ENCODE results near the gene ILK. TPM values are rescaled to one million over a fixed set of nuclear protein-coding genes. Genes with fewer than 3 reads are reported as not detected.

The ILK gene
- polyA plus RNA-seq, 1 experiment: 654 TPM

DNA sequence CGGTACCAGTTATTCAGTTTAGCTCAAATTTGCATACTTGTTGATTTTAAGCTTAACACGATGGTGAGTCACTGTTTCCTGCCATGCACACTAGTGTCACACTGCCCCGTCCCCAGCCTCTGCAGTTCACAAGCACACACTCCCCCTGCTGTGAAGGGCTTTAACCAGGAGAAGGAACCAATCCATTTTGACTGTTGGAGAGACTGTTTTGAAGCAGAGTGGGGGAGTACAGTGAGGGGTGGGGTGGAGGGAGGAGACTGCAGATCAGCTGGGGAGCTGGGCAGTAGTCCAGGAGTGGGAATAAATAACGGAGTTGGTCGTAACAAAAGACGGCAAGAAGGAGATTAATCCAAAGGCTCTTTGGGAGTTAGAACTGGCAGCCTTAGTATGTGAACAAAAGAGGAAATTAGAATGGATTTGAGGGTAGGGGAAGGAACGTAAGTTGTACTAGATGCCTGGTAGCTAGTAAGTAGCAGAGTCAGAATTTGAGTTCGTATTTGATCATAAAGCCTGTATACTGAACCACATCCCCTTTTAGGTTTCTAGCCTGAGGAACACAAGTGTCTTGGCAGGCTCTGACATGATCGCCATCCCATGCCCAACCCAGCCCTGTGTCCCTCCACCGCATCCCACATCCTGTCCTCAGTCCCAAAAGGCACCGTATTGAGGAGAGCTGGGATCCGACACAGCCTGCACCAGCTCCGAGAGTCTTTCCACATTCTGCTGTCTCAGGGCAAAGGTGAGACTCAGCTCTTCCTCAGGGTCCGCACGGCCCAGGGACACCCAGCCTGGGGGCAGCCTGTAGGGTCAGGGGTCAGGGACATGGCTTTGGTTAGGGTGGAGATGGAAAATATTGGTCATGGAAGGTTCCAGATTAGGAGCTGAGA is 14.8 kb downstream of the ILK start:
- peaks cover 12% of the 10 kb centered on the region for H3K36me3 ChIP-seq (ENCODE audit: control insufficient read depth, insufficient read depth, low read length)
- H3K27me3 ChIP-seq (ENCODE audit: control insufficient read depth, insufficient read depth, low read length): no peaks in the 10 kb centered on the region
- DNase-seq (ENCODE audit: low read depth): no peak
- ChIA-PET CTCF (interaction anchor here (0.7 to 2.2 kb wide), 17 partner anchors 11 to 239 kb away, joined by 3 to 14 read pairs (median 4); partner anchors contain the start of genes MRPL17 and TRIM3), POLR2A (interaction anchor here (0.6 to 1.3 kb wide), 4 partner anchors 10 to 70 kb away, joined by 3 to 4 read pairs (median 4); no protein-coding TSS in a partner anchor)
- TF ChIP-seq, protein P1, sequence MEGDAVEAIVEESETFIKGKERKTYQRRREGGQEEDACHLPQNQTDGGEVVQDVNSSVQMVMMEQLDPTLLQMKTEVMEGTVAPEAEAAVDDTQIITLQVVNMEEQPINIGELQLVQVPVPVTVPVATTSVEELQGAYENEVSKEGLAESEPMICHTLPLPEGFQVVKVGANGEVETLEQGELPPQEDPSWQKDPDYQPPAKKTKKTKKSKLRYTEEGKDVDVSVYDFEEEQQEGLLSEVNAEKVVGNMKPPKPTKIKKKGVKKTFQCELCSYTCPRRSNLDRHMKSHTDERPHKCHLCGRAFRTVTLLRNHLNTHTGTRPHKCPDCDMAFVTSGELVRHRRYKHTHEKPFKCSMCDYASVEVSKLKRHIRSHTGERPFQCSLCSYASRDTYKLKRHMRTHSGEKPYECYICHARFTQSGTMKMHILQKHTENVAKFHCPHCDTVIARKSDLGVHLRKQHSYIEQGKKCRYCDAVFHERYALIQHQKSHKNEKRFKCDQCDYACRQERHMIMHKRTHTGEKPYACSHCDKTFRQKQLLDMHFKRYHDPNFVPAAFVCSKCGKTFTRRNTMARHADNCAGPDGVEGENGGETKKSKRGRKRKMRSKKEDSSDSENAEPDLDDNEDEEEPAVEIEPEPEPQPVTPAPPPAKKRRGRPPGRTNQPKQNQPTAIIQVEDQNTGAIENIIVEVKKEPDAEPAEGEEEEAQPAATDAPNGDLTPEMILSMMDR (IDR thresholded peaks at IDR 0.05; ENCODE audit: insufficient read depth, low read depth, low read length): 0 out of 2 replicates have a peak, but pooled peaks have one; percentile 17
- peak overlapping the region; percentile 77 for H3K4me3 ChIP-seq (ENCODE audit: low read depth, low read length)

DNA sequence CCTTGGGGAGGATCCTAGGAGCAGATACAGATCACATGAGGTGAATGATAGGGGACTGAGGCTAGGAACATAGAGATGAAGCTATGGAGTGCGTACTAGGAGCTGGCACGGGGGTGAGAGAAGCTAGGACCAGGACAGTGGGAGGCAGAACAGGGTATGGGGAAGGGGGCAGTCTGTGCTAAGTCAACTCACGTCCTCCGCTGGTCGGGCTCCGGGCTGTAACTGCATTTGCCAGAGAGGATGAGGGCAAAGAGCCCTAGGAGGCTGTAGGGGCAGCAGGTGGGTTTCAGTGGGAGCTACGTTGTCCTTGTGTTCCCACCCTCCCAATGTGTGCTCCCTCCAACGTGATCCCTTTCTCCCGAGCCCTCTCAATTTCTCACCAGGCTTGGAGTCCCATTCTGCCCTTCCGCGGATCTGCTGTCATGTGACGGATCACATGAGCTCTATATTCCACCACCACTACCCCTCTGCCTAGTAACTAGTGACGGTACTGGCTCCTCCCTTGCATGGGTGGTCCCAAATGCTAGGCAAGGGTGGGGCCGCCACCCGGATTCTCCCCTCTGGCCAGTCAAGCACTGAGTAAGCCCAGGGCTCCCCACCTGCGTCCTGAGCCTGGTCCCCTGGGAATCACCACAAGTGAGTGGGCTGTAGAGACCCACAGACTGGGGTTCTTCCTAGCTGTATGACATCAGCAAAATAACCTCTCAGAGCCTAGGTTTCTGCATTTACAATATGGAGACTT is 15.6 kb downstream of the ILK start, which contains the start of gene TPP1:
TSS of gene TPP1 (minus strand) at position 419 of the 742 bp plus-strand sequence. CDS start at position 397, 22 bp downstream.
- Histone ChIP-seq H3K36me3 (ENCODE audit: control insufficient read depth, insufficient read depth, low read length) (peaks cover 12% of the 10 kb centered on the region), H3K4me3 (ENCODE audit: low read depth, low read length) (peak within 1 kb of the TSS; percentile 77), H3K27me3 (ENCODE audit: control insufficient read depth, insufficient read depth, low read length) (no peaks in the 10 kb centered on the region)
- ChIA-PET POLR2A (interaction anchor here (0.5 to 1.3 kb wide), 3 partner anchors 11 to 28 kb away, joined by 3 to 4 read pairs (median 4); no protein-coding TSS in a partner anchor), CTCF (interaction anchor here (0.6 to 2.2 kb wide), 18 partner anchors 12 to 240 kb away, joined by 3 to 14 read pairs (median 4); partner anchors contain the start of genes MRPL17 and TRIM3)
- TF ChIP-seq, protein P1 (IDR thresholded peaks at IDR 0.05; ENCODE audit: insufficient read depth, low read depth, low read length): no peak
- peak; percentile 77 for DNase-seq (ENCODE audit: low read depth)

DNA sequence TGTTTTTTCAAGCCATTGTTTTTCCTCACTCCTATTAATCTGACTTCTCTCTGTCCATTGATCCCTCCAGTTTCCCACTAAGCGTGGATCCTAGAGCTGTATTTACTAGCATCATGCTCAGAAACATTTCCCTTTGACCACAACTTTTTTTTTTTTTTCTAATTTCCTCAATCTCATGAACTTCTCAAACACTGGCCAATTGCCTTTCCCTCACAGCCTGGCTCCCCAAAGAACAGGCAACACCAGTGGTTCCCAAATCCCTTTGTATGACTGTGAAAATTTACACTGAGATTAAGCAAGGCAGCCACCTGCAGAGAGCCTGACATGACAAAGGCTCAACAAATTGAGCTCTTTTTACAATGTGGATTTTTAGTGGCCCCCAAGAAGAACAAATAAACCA is 17.1 kb downstream of the ILK start:
- TF ChIP-seq, protein P1 (IDR thresholded peaks at IDR 0.05; ENCODE audit: insufficient read depth, low read depth, low read length): no peak
- Histone ChIP-seq H3K4me3 (ENCODE audit: low read depth, low read length) (no peak overlapping the region), H3K36me3 (ENCODE audit: control insufficient read depth, insufficient read depth, low read length) (peaks cover 6% of the 10 kb centered on the region), H3K27me3 (ENCODE audit: control insufficient read depth, insufficient read depth, low read length) (no peaks in the 10 kb centered on the region)
- CTCF ChIA-PET: interaction anchor here (1.0 to 2.2 kb wide), 3 partner anchors 11 to 62 kb away, joined by 3 to 8 read pairs (median 3); partner anchors contain the start of gene MRPL17
- no peak for DNase-seq (ENCODE audit: low read depth)
- POLR2A ChIA-PET: no interaction called here

DNA sequence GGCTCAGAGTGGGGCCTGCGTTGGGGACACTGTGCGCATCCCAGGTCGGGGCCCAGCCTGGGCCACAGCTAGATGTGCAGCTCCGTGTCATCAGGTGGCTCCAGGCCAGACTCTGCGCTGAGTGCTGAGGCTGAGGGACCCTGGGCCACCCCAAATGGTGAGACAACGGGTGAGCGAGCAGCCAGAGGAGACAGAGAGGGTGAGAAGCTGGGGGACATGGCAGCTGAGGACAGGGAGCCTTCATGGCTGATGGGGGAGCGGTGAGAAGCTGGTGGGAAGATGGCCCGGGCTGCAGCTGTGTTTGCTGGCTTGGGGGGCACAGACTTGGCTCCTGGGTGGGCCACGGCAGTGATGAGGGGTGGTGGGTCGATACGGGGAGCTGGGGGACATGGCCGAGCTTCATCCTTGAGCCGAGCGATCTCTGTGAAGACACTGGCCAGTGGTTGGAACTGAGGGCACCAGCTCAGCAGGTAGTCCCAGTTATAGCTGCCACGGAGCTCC is 18.2 kb downstream of the ILK start:
- H3K4me3 ChIP-seq (ENCODE audit: low read depth, low read length): no peak overlapping the region
- H3K36me3 ChIP-seq (ENCODE audit: control insufficient read depth, insufficient read depth, low read length): peaks cover 5% of the 10 kb centered on the region
- no peak for DNase-seq (ENCODE audit: low read depth)
- ChIA-PET CTCF (interaction anchor here (0.6 to 1.3 kb wide), 2 partner anchors 62 to 306 kb away, joined by 3 to 5 read pairs; partner anchors contain the start of gene MRPL17), POLR2A (no interaction called here)
- TF ChIP-seq, protein P1 (IDR thresholded peaks at IDR 0.05; ENCODE audit: insufficient read depth, low read depth, low read length): no peak
- no peaks in the 10 kb centered on the region for H3K27me3 ChIP-seq (ENCODE audit: control insufficient read depth, insufficient read depth, low read length)
